Suprapubic skin (tissue), 3 donors: Measurements from ENCODE around the gene SRSF1.

ENCODE experiments used
- CTCF ChIP-seq, 2 donors: fragments of 200-600 bp in 1 of 2; fragments of 450-650 bp in 1 of 2; sonication (generic) in 1 of 2; IDR thresholded peaks; one replicate each; pipeline ENCODE4 v1.5.1; 2016 to 2019; ENCODE audit warnings: antibody characterized with exemption in 2 of 2, mild to moderate bottlenecking in 1 of 2, moderate library complexity in 1 of 2
- EP300 ChIP-seq: sonication (generic); formaldehyde crosslinking; IDR thresholded peaks from one replicate; pipeline ENCODE4 v1.6.1; 2017; ENCODE audit warnings: antibody characterized with exemption
- POLR2A ChIP-seq, 2 donors: fragments of 450-650 bp; IDR thresholded peaks; one replicate each; pipeline ENCODE4 v1.6.1; 2017; ENCODE audit warnings: antibody characterized with exemption in 2 of 2, mild to moderate bottlenecking in 2 of 2, moderate library complexity in 2 of 2

GRCh38 chr17:57993471-57994365, 13.3 kb downstream of the SRSF1 start:
- TF ChIP-seq CTCF (IDR thresholded peaks at IDR 0.05) (no peak), POLR2A (IDR thresholded peaks at IDR 0.05) (no peak), EP300 (no peak)
